Astrocyte (in vitro differentiated cells and primary cell): ENCODE results near the gene ABO. TPM values are rescaled to one million over a fixed set of nuclear protein-coding genes. Genes with fewer than 3 reads are reported as not detected.

Experiments used
- DNase-seq: peaks from one replicate; pipeline ENCODE4 v3.0.0-alpha.2; 2010; ENCODE audit warnings: low read depth
- FAIRE-seq: peaks from 2 replicates; lab custom pipeline; 2011; peaks lifted over from hg19 to GRCh38; lab: Jason Lieb, UNC
- H2AFZ ChIP-seq: 2 replicates; pipeline ENCODE4 v1.6.0; 2012; ENCODE audit warnings: low read depth, low read length, inconsistent platforms
- H3K27ac ChIP-seq: 2 replicates; pipeline ENCODE4 v1.5.1; 2011; ENCODE audit warnings: low read depth, low read length, inconsistent platforms
- H3K27me3 ChIP-seq: 2 replicates; pipeline ENCODE4 v1.6.0; 2011; ENCODE audit warnings: low read length, inconsistent platforms; ENCODE audit not compliant: insufficient read depth
- H3K36me3 ChIP-seq: 2 replicates; pipeline ENCODE4 v1.5.1; 2011; ENCODE audit warnings: low read length, inconsistent platforms; ENCODE audit not compliant: insufficient read depth
- H3K4me1 ChIP-seq: 2 replicates; pipeline ENCODE4 v1.5.1; 2011; ENCODE audit warnings: low read length, inconsistent platforms; ENCODE audit not compliant: insufficient read depth
- H3K4me2 ChIP-seq: 2 replicates; pipeline ENCODE4 v1.6.0; 2012; ENCODE audit warnings: low read length, inconsistent platforms
- H3K4me3 ChIP-seq: 2 replicates; pipeline ENCODE4 v1.5.1; 2011; ENCODE audit warnings: low read depth, mild to moderate bottlenecking, low read length, inconsistent platforms; ENCODE audit not compliant: insufficient read depth
- H3K79me2 ChIP-seq: 2 replicates; pipeline ENCODE4 v1.6.0; 2012; ENCODE audit warnings: mild to moderate bottlenecking, low read length, inconsistent platforms; ENCODE audit not compliant: insufficient read depth
- H3K9ac ChIP-seq: 2 replicates; pipeline ENCODE4 v1.6.0; 2012; ENCODE audit warnings: mild to moderate bottlenecking, low read length, inconsistent platforms
- H3K9me3 ChIP-seq: 2 replicates; pipeline ENCODE4 v1.5.1; 2012; ENCODE audit warnings: low read depth, mild to moderate bottlenecking, low read length, inconsistent platforms; ENCODE audit not compliant: insufficient read depth
- H4K20me1 ChIP-seq: 2 replicates; pipeline ENCODE4 v1.6.0; 2012; ENCODE audit warnings: low read length, inconsistent platforms; ENCODE audit not compliant: insufficient read depth
- H3K27ac Mint-ChIP-seq: one replicate; pipeline ENCODE4 v1.8.0; 2021; ENCODE audit warnings: mild to moderate bottlenecking, mixed read lengths; ENCODE audit not compliant: unreplicated experiment
- H3K27me3 Mint-ChIP-seq: one replicate; pipeline ENCODE4 v1.8.0; 2021; ENCODE audit warnings: low read depth, mixed read lengths; ENCODE audit not compliant: unreplicated experiment
- H3K36me3 Mint-ChIP-seq: one replicate; pipeline ENCODE4 v1.8.0; 2021; ENCODE audit warnings: low read depth, mixed read lengths; ENCODE audit not compliant: unreplicated experiment
- H3K4me1 Mint-ChIP-seq: one replicate; pipeline ENCODE4 v1.8.0; 2021; ENCODE audit warnings: low read depth, mixed read lengths; ENCODE audit not compliant: unreplicated experiment
- H3K4me3 Mint-ChIP-seq: one replicate; pipeline ENCODE4 v1.8.0; 2021; ENCODE audit warnings: mild to moderate bottlenecking, moderate library complexity, mixed read lengths; ENCODE audit not compliant: unreplicated experiment
- H3K9me3 Mint-ChIP-seq: one replicate; pipeline ENCODE4 v1.8.0; 2021; ENCODE audit warnings: mild to moderate bottlenecking, mixed read lengths; ENCODE audit not compliant: unreplicated experiment
- CTCF ChIP-seq: IDR thresholded peaks from 2 replicates; pipeline ENCODE4 v1.5.1; 2011; ENCODE audit warnings: low read depth, mild to moderate bottlenecking, inconsistent platforms, low read length, moderate library complexity; ENCODE audit not compliant: insufficient read depth
- EZH2 ChIP-seq: IDR thresholded peaks from 2 replicates; pipeline ENCODE4 v1.6.1; 2012; ENCODE audit warnings: mild to moderate bottlenecking, low read length, inconsistent platforms; ENCODE audit not compliant: insufficient read depth
- total RNA-seq: library from RNA; stranded (reverse); gene quantifications from 2 replicates; pipeline ENCODE4 v1.2.1, GENCODE V29; 2021

ABO gene
- total RNA-seq, 1 donor from 2014 or later = not detected

- Mint-ChIP-seq H3K27ac (no peak overlapping the region), H3K36me3 (peaks cover 3% of the 10 kb centered on the region), H3K9me3 (peaks cover 11% of the 10 kb centered on the region), H3K4me1 (no peaks in the 10 kb centered on the region), H3K4me3 (no peak overlapping the region), H3K27me3 (peaks cover 31% of the 10 kb centered on the region)
- DNase-seq (no peak), FAIRE-seq (no peak)
- Histone ChIP-seq H4K20me1 (no peaks in the 10 kb centered on the region), H3K4me1 (no peaks in the 10 kb centered on the region), H3K9ac (no peak overlapping the region), H3K27ac (no peak overlapping the region), H3K4me3 (no peak overlapping the region), H3K79me2 (no peaks in the 10 kb centered on the region), H2AFZ (no peak overlapping the region), H3K36me3 (no peaks in the 10 kb centered on the region), H3K9me3 (peaks cover 6% of the 10 kb centered on the region), H3K4me2 (no peak overlapping the region), H3K27me3 (no peaks in the 10 kb centered on the region)
- TF ChIP-seq EZH2 (no peak), CTCF (no peak)
Measured at GRCh38 chr9:133258061-133259015, 16.7 kb downstream of the ABO start.

- H3K9me3 ChIP-seq = peaks cover 6% of the 10 kb centered on the region
- no peaks in the 10 kb centered on the region for H3K4me1 ChIP-seq
- DNase-seq = no peak
- H3K4me3 ChIP-seq = no peak overlapping the region
- FAIRE-seq = no peak
- peaks cover 37% of the 10 kb centered on the region for H3K27me3 Mint-ChIP-seq
- no peaks in the 10 kb centered on the region for H4K20me1 ChIP-seq
- TF ChIP-seq EZH2 = no peak
- TF ChIP-seq CTCF = no peak
- H3K9ac ChIP-seq = no peak overlapping the region
- H3K4me2 ChIP-seq = no peak overlapping the region
- H3K79me2 ChIP-seq = no peaks in the 10 kb centered on the region
- H3K36me3 ChIP-seq = no peaks in the 10 kb centered on the region
- H3K27ac Mint-ChIP-seq = no peak overlapping the region
- no peak overlapping the region for H2AFZ ChIP-seq
- H3K4me3 Mint-ChIP-seq = no peak overlapping the region
- H3K27ac ChIP-seq = no peak overlapping the region
- H3K4me1 Mint-ChIP-seq = no peaks in the 10 kb centered on the region
- peaks cover 3% of the 10 kb centered on the region for H3K36me3 Mint-ChIP-seq
- no peaks in the 10 kb centered on the region for H3K27me3 ChIP-seq
- H3K9me3 Mint-ChIP-seq = peaks cover 11% of the 10 kb centered on the region
Measured at GRCh38 chr9:133257465-133257956, 17.5 kb downstream of the ABO start.

- no peak for FAIRE-seq
Measured at GRCh38 chr9:133256686-133257091, 18.3 kb downstream of the ABO start.

More at GRCh38 chr9:133256686-133257091, 18.3 kb downstream of the ABO start:
- H3K36me3 ChIP-seq = no peaks in the 10 kb centered on the region
- Mint-ChIP-seq H3K4me1 (no peaks in the 10 kb centered on the region), H3K4me3 (no peak overlapping the region), H3K36me3 (no peaks in the 10 kb centered on the region), H3K27me3 (peaks cover 29% of the 10 kb centered on the region), H3K27ac (no peak overlapping the region), H3K9me3 (peaks cover 11% of the 10 kb centered on the region)
- no peaks in the 10 kb centered on the region for H3K79me2 ChIP-seq
- DNase-seq = no peak
- H3K9ac ChIP-seq = no peak overlapping the region
- no peaks in the 10 kb centered on the region for H3K27me3 ChIP-seq
- peaks cover 6% of the 10 kb centered on the region for H3K9me3 ChIP-seq
- no peaks in the 10 kb centered on the region for H3K4me1 ChIP-seq
- no peak for TF ChIP-seq CTCF
- no peak for TF ChIP-seq EZH2
- no peak overlapping the region for H3K27ac ChIP-seq
- no peak overlapping the region for H3K4me2 ChIP-seq
- no peak overlapping the region for H2AFZ ChIP-seq
- H4K20me1 ChIP-seq = no peaks in the 10 kb centered on the region
- no peak overlapping the region for H3K4me3 ChIP-seq
